ENCODE data around the gene IGSF21.
A peak's percentile ranks its signal among the peaks of the same experiment; 100 is the strongest.
"Not testable (repeated sequence)": the region's sequence is repeated elsewhere in the genome, so short reads cannot be mapped to it uniquely, and the experiment has no call there.

IGSF21 gene

DNA sequence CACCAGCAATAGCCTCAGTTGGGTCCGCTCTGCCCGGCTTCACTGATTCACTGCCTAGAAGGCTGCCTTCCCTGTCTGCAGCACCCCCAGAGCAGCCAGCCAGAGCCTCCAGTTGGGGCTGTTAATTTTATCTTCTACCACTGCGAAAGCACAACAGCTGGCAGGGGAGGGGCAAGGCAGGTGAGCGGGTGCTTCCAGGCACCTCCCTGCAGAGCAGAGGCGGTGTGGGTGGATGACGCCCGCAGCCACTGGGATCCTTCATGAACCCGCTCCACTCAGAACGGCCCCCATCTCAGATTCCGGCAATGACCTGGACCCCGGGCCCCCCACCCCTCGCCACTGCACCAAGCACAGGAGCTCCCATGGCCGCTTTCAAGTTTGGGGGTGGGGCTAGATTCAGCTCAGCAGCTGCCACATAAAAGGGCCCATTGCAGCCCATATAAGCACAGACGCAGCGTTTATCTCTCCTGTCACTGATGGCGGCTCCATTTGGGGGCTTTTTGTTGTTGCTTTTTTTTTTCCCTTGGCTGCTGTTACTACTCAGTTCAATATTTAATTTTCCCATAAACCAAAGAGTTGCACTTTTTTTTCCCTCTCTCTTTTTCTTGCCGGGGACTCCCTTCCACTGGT lies 245.2 kb downstream of the IGSF21 start:
- DNase-seq: no peak

- no peak for DNase-seq
Measured at GRCh38 chr1:18353528-18353927, 245.9 kb downstream of the IGSF21 start.

- no peak for DNase-seq
Measured at GRCh38 chr1:18353992-18354391, 246.4 kb downstream of the IGSF21 start.

GRCh38 chr1:18354612-18355011 lies 247.0 kb downstream of the IGSF21 start:
- DNase-seq: no peak

DNA sequence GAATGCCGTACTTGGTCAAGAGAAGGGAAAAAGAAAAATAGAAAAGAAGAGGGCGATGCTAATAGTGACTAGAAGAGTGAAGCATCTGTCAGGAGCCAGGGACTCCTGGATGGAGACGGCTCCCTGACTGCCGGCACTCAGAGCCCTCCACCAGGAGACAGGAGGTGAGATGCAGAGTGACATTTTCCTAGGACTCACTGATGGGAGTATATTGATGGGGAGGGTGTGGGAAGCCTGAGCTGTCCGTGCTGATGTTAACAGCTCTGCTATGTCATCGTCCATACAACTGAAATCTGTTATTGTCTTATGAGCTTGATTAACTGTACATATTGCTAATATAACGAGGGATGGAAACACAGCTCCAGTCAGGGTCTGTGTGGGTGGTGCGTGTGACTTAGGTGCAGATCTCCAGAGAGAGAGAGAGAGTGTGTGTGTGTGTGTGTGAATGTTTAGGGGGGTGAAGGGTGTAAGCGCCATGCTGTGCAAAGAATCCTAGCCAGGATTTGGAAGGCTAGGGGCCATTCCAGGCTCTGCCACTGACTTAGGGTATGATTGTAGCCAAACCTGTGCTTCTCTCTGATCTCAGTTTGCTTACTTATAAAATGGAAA lies 250.1 kb downstream of the IGSF21 start:
- no peak for DNase-seq

DNA sequence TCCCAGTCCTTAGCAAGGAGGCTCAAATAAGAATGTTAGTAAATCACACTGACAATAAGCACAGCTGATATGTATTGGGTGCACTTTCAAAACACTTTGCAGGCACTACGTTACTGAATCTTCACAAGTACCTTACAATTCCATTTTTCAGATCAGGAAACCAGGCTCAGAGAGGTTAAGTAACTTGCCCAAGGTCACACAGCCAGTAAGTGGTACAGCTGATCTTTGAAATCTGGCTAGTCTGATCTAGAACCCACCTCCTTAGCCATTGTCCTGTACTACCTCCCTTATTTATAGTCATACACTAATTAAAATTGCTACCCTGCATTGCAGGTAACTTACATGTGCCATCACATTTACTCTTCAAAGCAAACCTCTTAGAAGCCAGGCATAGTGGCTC lies 251.0 kb downstream of the IGSF21 start:
- DNase-seq: no peak

DNA sequence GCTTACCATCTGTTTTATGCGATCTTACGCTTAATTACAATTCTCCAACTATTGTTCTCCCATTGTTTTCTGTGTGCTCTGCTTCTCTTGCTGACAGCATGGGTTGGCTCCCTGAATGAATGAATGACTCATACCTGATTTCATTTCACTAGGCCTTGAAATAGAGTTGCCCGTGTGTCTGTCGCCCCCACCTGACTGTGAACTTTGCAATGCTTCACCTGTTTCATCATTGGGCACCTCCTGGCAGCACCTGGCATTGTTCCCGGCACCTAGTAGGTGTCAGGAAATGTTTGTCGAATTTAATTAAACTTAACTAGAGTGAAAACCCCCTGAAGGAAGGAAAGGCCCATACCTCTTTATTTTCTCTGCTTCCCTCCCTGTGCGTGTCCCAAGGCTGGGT lies 252.7 kb downstream of the IGSF21 start:
- DNase-seq: peak in 1 of 51 donors; percentile 7

DNA sequence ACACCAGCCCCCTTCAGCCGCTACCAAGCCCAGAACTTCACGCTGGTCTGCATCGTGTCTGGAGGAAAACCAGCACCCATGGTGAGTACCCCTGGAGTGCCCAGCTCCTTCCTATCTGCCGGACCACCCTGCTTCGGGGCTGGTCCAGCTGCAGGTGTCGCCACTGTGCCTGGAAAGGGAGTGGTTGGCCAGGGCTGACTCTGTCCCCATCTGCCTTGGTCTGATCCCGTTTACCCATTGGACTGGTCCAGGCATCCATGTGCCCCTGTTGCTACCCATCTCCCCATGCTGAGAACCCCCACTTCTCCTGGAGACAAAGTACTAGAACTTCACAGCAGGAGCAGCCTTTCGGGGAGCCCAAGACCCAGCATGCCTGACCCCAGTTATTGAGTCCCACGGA lies 254.6 kb downstream of the IGSF21 start:
- DNase-seq: no peak

DNA sequence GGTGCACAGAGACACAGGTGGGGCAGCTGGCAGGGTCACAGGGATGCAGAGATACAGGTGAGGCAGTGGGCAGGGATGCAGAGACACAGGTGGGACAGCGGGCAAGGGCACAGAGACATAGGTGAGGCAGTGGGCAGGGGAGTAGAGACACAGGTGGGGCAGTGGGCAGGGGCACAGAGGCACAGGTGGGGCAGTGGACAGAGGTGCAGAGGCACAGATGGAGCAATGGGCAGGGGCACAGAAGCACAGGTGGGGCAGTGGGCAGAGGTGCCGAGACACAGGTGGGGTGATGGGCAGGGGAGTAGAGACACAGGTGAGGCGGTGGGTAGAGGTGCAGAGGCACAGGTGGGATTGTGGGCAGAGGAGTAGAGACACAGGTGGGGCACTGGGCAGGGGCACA lies 255.8 kb downstream of the IGSF21 start:
- DNase-seq: no peak

DNA sequence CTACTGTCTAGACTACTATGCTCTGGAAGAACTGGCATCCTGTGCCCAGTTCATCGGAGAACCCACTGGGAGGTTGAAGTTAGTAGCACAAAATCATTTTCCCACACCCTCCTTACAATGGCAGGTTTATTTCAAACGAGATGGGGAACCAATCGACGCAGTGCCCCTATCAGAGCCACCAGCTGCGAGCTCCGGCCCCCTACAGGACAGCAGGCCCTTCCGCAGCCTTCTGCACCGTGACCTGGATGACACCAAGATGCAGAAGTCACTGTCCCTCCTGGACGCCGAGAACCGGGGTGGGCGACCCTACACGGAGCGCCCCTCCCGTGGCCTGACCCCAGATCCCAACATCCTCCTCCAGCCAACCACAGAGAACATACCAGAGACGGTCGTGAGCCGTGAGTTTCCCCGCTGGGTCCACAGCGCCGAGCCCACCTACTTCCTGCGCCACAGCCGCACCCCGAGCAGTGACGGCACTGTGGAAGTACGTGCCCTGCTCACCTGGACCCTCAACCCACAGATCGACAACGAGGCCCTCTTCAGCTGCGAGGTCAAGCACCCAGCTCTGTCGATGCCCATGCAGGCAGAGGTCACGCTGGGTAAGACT lies 257.6 kb downstream of the IGSF21 start:
- no peak for DNase-seq

GRCh38 chr1:18372505-18372904 lies 264.9 kb downstream of the IGSF21 start:
- not testable (repeated sequence) for DNase-seq

- no peak for DNase-seq
Measured at GRCh38 chr1:18373151-18373550, 265.6 kb downstream of the IGSF21 start.

- no peak for DNase-seq
Measured at GRCh38 chr1:18373882-18374493, 266.4 kb downstream of the IGSF21 start.

GRCh38 chr1:18376661-18377060 lies 269.1 kb downstream of the IGSF21 start:
- DNase-seq: no peak

DNA sequence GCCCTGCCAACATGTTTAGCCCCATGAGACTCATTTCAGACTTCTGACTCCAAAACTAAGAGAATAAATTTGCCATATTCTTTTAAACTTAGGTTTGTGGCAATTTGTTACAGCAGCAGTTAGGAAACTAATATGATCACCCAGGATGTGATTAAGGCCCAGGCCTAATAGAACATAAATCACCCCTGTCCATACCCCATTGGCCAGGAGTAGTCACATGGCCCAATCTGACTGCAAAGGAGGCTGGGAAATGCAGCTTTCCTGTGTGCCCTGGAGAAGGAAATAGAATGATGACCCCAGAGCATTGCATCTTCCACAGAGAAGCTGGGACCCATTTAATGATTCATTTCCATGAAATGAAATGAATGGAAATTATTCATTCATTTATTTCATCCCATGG lies 272.7 kb downstream of the IGSF21 start:
- no peak for DNase-seq

DNA sequence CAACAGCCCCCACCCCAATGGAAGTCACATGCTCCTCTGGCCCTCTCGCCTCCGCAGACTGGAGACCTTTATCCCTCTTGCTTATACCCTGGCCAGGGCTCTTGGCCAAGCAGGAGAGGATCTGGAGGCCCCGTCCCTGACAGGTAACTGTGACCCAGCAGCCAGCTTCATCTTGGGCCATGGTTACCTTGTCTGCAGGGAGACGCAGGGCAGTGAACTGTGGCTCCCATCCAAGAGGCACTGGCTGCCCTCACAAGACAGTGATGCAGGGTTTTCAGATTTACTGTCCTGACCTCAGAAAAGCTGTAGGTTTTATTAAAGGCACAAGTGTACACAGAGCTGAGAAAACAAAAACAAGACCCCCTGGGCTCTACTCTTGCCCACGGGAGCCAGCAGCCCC lies 276.5 kb downstream of the IGSF21 start:
- DNase-seq: no peak

GRCh38 chr1:18384471-18384870 lies 276.9 kb downstream of the IGSF21 start:
- DNase-seq: no peak

DNA sequence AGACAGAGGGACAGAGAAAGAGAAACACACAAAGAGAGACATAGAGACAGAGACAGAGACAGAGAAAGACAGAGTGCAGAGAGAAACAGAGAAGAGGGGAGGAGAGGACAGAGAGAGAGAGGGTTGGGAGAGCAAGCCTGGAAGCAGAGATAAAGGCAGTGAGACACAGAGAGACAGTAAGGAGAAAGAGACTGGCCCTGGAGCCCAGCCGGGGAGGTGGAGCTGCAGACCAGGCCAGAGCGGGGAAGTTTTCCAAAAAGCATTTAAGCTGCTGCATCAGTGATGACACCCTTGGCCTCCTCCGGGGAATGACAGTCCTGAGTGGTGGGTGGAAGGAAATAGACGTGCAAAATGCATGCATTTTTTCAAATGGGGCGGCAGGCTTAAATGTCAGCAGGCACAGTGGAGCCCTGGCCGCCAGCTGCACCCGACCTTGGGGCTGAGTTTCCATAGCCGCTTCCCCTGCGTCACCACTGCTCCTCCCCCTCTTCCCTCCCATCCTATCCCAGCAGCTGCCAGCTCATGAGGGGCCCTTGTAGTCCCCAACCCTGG lies 277.7 kb downstream of the IGSF21 start:
- peak in 6 of 51 donors; percentile 2 to 30 (median 16) for DNase-seq

DNA sequence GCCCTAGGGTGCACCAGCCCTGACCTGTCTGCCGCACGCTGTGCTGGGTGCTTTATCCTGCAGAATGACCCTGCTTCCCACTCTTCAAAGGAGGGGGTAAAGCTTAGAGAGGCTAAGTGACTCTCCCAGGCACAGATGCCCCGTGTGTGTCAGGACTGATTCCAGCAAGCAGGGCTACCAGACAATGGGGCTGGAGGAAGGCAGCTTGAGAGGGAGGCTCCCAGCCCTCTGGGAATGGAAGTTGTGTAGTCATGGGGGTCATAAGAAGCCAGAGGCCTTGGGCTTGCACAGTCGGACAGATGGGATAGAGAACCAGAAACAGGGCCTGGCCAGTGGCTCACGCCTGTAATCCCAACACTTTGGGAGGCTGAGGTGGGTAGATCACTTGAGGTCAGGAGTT lies 279.0 kb downstream of the IGSF21 start:
- no peak for DNase-seq

- DNase-seq: no peak
Measured at GRCh38 chr1:18387307-18387706, 279.7 kb downstream of the IGSF21 start.

DNA sequence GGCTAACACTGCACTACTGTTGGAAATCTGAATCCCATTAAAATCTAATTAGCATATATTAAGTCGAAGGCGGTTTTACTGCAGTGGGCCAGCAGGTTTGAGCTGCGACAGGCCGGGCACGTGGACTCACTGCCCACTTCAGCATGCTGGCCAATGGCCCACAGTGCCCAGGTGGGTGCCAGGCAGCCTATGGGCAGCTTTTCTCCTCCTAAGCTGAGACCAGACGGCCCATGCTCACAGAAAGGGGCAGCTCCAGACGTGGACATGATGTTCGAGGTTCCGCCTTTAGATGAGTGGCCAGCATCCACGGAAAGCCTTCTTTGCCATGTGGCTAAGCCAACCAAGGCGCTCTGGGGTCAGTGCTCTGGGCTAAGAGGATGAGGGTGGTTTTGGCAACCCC lies 283.4 kb downstream of the IGSF21 start:
- DNase-seq: no peak

- no peak for DNase-seq
Measured at GRCh38 chr1:18394563-18395156, 287.1 kb downstream of the IGSF21 start.

Measured in hypothalamus (tissue), 51 donors.